ENCODE data around the gene DYNLT1. TPM values are rescaled to one million over a fixed set of nuclear protein-coding genes. Genes with fewer than 3 reads are reported as not detected.

The DYNLT1 gene
- total RNA-seq = 10 to 100 TPM; 36.6 to 80.0 (median 49.1) TPM

GRCh38 chr6:158644231-158645063 is at the start of gene DYNLT1:
TSS of gene DYNLT1 (minus strand) at chr6:158644743. CDS start at chr6:158644708, 35 bp downstream.
- H3K4me1 ChIP-seq = peaks cover 0 to 34% (median 22%) of the 10 kb centered on the region in 4 donors
- H3K4me3 ChIP-seq = peak within 1 kb of the TSS; percentile 77 to 89 (median 86)
- no peaks in the 10 kb centered on the region for H3K27me3 ChIP-seq
- H3K9me3 ChIP-seq = no peaks in the 10 kb centered on the region
- 1% methylated on average over 25 to 66 of the region's 81 CpGs for WGBS, 2 donors
- H3K27ac ChIP-seq = peak within 1 kb of the TSS; percentile 79 to 97 (median 94)
- peaks cover 0 to 12% (median 5%) of the 10 kb centered on the region in 3 donors for H3K36me3 ChIP-seq
- TF ChIP-seq CTCF (IDR thresholded peaks at IDR 0.05) (peak in 1 of 5 experiments; percentile 39), POLR2A (IDR thresholded peaks at IDR 0.05) (peak; percentile 90 to 95), EP300 (IDR thresholded peaks at IDR 0.05) (peak; percentile 76 to 98)
- DNase-seq (ENCODE audit: low spot score in 2 of 2) = peak; percentile 84

- 52 to 56% methylated on average over 1 of the region's 1 CpG for WGBS, 2 donors
These were observed 44.3 kb upstream of the DYNLT1 start for GRCh38 chr6:158688860-158689259.

GRCh38 chr6:158687506-158687905 is 43.0 kb upstream of the DYNLT1 start:
- 71 to 76% methylated on average over 4 of the region's 4 CpGs for WGBS, 2 donors
- Histone ChIP-seq H3K9me3 (no peaks in the 10 kb centered on the region), H3K27ac (peak overlapping the region in 1 of 4 donors; percentile 57)

More at GRCh38 chr6:158688860-158689259, 44.3 kb upstream of the DYNLT1 start:
- Histone ChIP-seq H3K9me3 (no peaks in the 10 kb centered on the region), H3K27me3 (no peaks in the 10 kb centered on the region), H3K36me3 (no peaks in the 10 kb centered on the region), H3K4me1 (peaks cover 0 to 7% (median 1%) of the 10 kb centered on the region in 4 donors), H3K27ac (no peak overlapping the region), H3K4me3 (no peak overlapping the region)
- TF ChIP-seq POLR2A (IDR thresholded peaks at IDR 0.05) (no peak), EP300 (IDR thresholded peaks at IDR 0.05) (no peak), CTCF (IDR thresholded peaks at IDR 0.05) (no peak)
- no peak for DNase-seq (ENCODE audit: low spot score in 2 of 2)

GRCh38 chr6:158686791-158687381 is 42.3 kb upstream of the DYNLT1 start:
- WGBS, 2 donors = 71 to 81% methylated on average over 7 of the region's 7 CpGs
- Histone ChIP-seq H3K27ac (peak overlapping the region in 1 of 4 donors; percentile 57), H3K4me3 (no peak overlapping the region), H3K4me1 (peaks cover 0 to 7% (median 1%) of the 10 kb centered on the region in 4 donors), H3K27me3 (no peaks in the 10 kb centered on the region), H3K36me3 (no peaks in the 10 kb centered on the region), H3K9me3 (no peaks in the 10 kb centered on the region)
- TF ChIP-seq CTCF (IDR thresholded peaks at IDR 0.05) = no peak
- no peak for TF ChIP-seq EP300 (IDR thresholded peaks at IDR 0.05)
- TF ChIP-seq POLR2A (IDR thresholded peaks at IDR 0.05) = no peak
- no peak for DNase-seq (ENCODE audit: low spot score in 2 of 2)

More at GRCh38 chr6:158687506-158687905, 43.0 kb upstream of the DYNLT1 start:
- DNase-seq (ENCODE audit: low spot score in 2 of 2) = no peak
- H3K36me3 ChIP-seq = no peaks in the 10 kb centered on the region
- TF ChIP-seq POLR2A (IDR thresholded peaks at IDR 0.05) (no peak), EP300 (IDR thresholded peaks at IDR 0.05) (no peak), CTCF (IDR thresholded peaks at IDR 0.05) (no peak)
- no peak overlapping the region for H3K4me3 ChIP-seq
- peaks cover 0 to 7% (median 1%) of the 10 kb centered on the region in 4 donors for H3K4me1 ChIP-seq
- H3K27me3 ChIP-seq = no peaks in the 10 kb centered on the region

GRCh38 chr6:158686311-158686710 is 41.8 kb upstream of the DYNLT1 start:
- no peaks in the 10 kb centered on the region for H3K9me3 ChIP-seq
- no peaks in the 10 kb centered on the region for H3K36me3 ChIP-seq
- peaks cover 0 to 3% (median 1%) of the 10 kb centered on the region in 4 donors for H3K4me1 ChIP-seq
- no peak overlapping the region for H3K27ac ChIP-seq
- H3K4me3 ChIP-seq = no peak overlapping the region
- no peaks in the 10 kb centered on the region for H3K27me3 ChIP-seq
- TF ChIP-seq POLR2A (IDR thresholded peaks at IDR 0.05) (no peak), CTCF (IDR thresholded peaks at IDR 0.05) (no peak), EP300 (IDR thresholded peaks at IDR 0.05) (no peak)
- WGBS, 2 donors = 49 to 61% methylated on average over 4 of the region's 4 CpGs
- DNase-seq (ENCODE audit: low spot score in 2 of 2) = no peak
